ENCODE data around the gene POLA2.

POLA2 gene

DNA sequence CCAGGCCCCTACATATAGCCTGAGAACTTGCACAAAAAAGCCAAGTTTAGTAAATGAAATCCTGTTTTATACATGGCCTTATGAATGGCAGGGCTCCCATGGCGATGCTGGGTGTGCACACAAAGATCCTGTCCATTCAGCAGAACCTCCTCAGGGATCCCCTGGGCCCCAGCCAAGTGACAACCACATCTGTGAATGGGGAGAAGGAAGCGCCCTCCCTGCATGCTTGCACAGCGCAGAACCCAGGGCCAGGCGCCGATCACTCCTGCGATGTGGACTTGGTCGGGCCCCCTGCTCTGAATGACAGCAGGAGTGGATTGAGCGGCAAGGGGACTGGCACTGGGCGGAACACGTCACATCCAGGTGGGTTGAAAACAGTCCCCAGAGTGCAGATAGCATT lies 48.5 kb downstream of the POLA2 start:
- no peak overlapping the region for H4K8ac ChIP-seq (ENCODE audit: low read depth, low read length)
- H3K9ac ChIP-seq (ENCODE audit: low read length): no peak overlapping the region
- no peaks in the 10 kb centered on the region for H3K27me3 ChIP-seq (ENCODE audit: insufficient read depth, low read length)
- no peak overlapping the region for H4K91ac ChIP-seq (ENCODE audit: low read depth, low read length)
- no peak overlapping the region for H3K4me2 ChIP-seq (ENCODE audit: low read length)
- no peak overlapping the region for H2BK5ac ChIP-seq (ENCODE audit: low read depth, low read length, poor library complexity)
- no peak overlapping the region for H3K18ac ChIP-seq (ENCODE audit: low read length)
- H3K4me1 ChIP-seq (ENCODE audit: control insufficient read depth in 1 of 2, insufficient read depth in 2 of 2, low read length in 2 of 2): peaks cover 0 to 2% of the 10 kb centered on the region in 2 experiments
- no peak overlapping the region for H2BK12ac ChIP-seq (ENCODE audit: low read length)
- no peak overlapping the region for H3K14ac ChIP-seq (ENCODE audit: low read length)
- H2AK5ac ChIP-seq (ENCODE audit: low read length): no peak overlapping the region
- H3K4me3 ChIP-seq (ENCODE audit: low read depth, low read length): no peak overlapping the region
- no peak overlapping the region for H4K12ac ChIP-seq (ENCODE audit: low read depth, low read length)
- peaks cover 2% of the 10 kb centered on the region for H3K9me3 ChIP-seq (ENCODE audit: insufficient read depth, low read depth, low read length)
- peaks cover 4% of the 10 kb centered on the region for H3K79me1 ChIP-seq (ENCODE audit: low read length)
- no peak overlapping the region for H3K27ac ChIP-seq (ENCODE audit: low read depth, low read length)
- no peak for DNase-seq
- no peak overlapping the region for H2AFZ ChIP-seq (ENCODE audit: insufficient read depth, low read length, poor library complexity)
- no peak overlapping the region for H3K23ac ChIP-seq (ENCODE audit: low read length)
- no CpG with 5 or more reads among the region's 10 CpGs for WGBS (ENCODE audit: extremely low coverage, insufficient coverage, insufficient read length)
- H3K4ac ChIP-seq (ENCODE audit: low read depth, low read length): no peak overlapping the region
- no peak overlapping the region for H2BK120ac ChIP-seq (ENCODE audit: insufficient read depth, low read length, poor library complexity)
- H3K79me2 ChIP-seq (ENCODE audit: control insufficient read depth, insufficient read depth, low read length, poor library complexity): no peaks in the 10 kb centered on the region
- no peaks in the 10 kb centered on the region for H3K36me3 ChIP-seq (ENCODE audit: control insufficient read depth in 1 of 2, insufficient read depth in 2 of 2, low read length in 2 of 2)

DNA sequence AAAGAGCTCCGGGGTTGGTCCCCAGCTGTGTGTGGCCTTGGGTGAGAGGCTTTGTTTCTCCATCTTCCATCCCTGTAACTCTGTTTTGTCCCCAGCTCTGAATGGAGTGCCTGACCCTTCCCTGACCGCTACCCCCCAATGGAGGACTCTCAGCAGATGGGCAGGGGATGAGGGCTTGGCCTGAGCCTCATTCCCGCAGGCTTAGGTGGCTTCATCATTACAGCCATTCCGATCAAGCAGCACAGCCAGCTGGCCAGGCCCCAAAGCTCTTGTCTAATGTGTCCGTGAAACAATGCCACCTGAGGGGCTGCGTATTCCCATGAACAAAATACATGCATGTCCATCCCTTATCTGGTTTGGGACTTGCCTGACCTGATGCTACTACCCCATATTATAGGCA lies 49.0 kb downstream of the POLA2 start:
- Histone ChIP-seq H3K27me3 (ENCODE audit: insufficient read depth, low read length) (no peaks in the 10 kb centered on the region), H3K4ac (ENCODE audit: low read depth, low read length) (no peak overlapping the region), H3K4me1 (ENCODE audit: control insufficient read depth in 1 of 2, insufficient read depth in 2 of 2, low read length in 2 of 2) (peaks cover 1 to 2% of the 10 kb centered on the region in 2 experiments), H3K79me2 (ENCODE audit: control insufficient read depth, insufficient read depth, low read length, poor library complexity) (no peaks in the 10 kb centered on the region), H3K23ac (ENCODE audit: low read length) (no peak overlapping the region), H3K27ac (ENCODE audit: low read depth, low read length) (no peak overlapping the region), H3K36me3 (ENCODE audit: control insufficient read depth in 1 of 2, insufficient read depth in 2 of 2, low read length in 2 of 2) (no peaks in the 10 kb centered on the region), H2AFZ (ENCODE audit: insufficient read depth, low read length, poor library complexity) (no peak overlapping the region), H2AK5ac (ENCODE audit: low read length) (no peak overlapping the region), H3K79me1 (ENCODE audit: low read length) (peaks cover 6% of the 10 kb centered on the region), H3K9me3 (ENCODE audit: insufficient read depth, low read depth, low read length) (peaks cover 2% of the 10 kb centered on the region), H4K91ac (ENCODE audit: low read depth, low read length) (no peak overlapping the region), H3K4me2 (ENCODE audit: low read length) (no peak overlapping the region), H2BK12ac (ENCODE audit: low read length) (no peak overlapping the region), H4K12ac (ENCODE audit: low read depth, low read length) (no peak overlapping the region), H3K9ac (ENCODE audit: low read length) (no peak overlapping the region), H3K4me3 (ENCODE audit: low read depth, low read length) (no peak overlapping the region), H2BK120ac (ENCODE audit: insufficient read depth, low read length, poor library complexity) (no peak overlapping the region), H3K14ac (ENCODE audit: low read length) (no peak overlapping the region), H4K8ac (ENCODE audit: low read depth, low read length) (no peak overlapping the region), H2BK5ac (ENCODE audit: low read depth, low read length, poor library complexity) (no peak overlapping the region), H3K18ac (ENCODE audit: low read length) (no peak overlapping the region)
- WGBS (ENCODE audit: extremely low coverage, insufficient coverage, insufficient read length): no CpG with 5 or more reads among the region's 6 CpGs
- DNase-seq: no peak

DNA sequence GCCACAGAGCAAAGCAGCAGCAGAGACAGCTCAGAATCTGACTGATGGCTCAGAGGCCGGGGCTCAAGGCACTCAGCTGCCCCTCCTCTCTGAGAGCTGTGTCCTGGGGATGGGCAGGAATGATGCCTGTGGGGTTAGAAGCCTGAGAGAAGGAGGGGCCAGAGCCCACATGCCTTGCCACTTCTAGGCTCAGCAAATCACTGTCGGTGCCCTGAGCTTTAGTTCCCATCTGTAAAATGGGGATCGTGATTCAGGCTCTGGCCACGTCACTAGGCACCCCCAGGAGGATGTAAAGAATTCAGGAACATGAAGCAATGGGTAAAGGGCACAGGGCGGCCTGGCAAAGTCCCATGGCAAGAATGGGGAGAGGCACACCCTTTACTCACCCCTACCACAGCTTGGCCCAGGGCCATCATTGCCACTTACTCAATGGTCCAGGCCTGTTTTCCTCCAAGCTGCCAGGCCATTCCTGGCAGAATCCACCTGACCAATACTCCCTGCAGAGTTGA lies 49.5 kb downstream of the POLA2 start:
- WGBS (ENCODE audit: extremely low coverage, insufficient coverage, insufficient read length): no CpG with 5 or more reads among the region's 5 CpGs

DNA sequence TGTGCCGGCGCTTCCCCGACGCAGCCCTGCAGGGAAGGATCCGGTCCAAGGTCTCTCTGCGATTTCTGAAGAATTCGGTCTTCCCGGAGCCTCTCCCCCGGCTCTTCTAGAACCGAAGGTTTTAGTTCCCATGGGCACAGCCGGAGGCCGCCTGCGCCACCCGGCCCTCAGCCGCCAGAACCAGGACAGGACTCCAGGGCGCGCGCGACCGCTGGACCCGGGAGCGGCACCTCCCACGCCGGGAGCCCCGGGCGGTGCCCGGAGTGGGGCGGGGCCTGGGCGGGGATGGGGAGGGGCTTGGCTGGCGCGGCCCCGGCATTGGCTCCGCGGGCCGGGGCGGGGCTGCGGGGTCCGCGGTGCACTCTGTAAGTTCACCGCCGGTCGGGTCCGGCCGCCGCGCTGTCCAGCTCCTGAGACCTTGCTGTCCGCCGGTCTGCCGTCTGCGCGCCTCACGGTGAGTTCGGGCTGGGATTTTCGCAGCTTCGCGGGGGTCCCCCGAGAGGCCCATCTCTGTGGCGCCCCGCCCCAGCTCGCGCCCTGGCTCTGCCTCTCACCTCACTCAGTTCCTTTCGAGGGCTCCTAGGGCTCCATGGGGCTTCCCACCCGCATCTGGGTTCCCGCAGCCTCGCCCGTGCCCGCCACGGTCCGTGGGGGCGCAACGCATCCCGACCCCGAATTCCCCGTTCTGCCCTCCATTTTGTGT lies 52.9 kb downstream of the POLA2 start, which contains the start of gene CDC42EP2:
TSS of gene CDC42EP2 (plus strand) at position 366 of the 703 bp plus-strand sequence. CDS start 6,033 bp downstream, outside the sequence.
- Histone ChIP-seq H3K79me1 (ENCODE audit: low read length) (peaks cover 6% of the 10 kb centered on the region), H3K9me3 (ENCODE audit: insufficient read depth, low read depth, low read length) (peaks cover 2% of the 10 kb centered on the region), H4K91ac (ENCODE audit: low read depth, low read length) (peak within 1 kb of the TSS; percentile 43), H2BK12ac (ENCODE audit: low read length) (no peak within 1 kb of the TSS), H3K4me3 (ENCODE audit: low read depth, low read length) (peak within 1 kb of the TSS; percentile 84), H2BK5ac (ENCODE audit: low read depth, low read length, poor library complexity) (no peak within 1 kb of the TSS), H2AK5ac (ENCODE audit: low read length) (no peak within 1 kb of the TSS), H3K4me1 (ENCODE audit: control insufficient read depth in 1 of 2, insufficient read depth in 2 of 2, low read length in 2 of 2) (peaks cover 12 to 14% of the 10 kb centered on the region in 2 experiments), H3K23ac (ENCODE audit: low read length) (no peak within 1 kb of the TSS), H3K27ac (ENCODE audit: low read depth, low read length) (peak within 1 kb of the TSS; percentile 27), H4K12ac (ENCODE audit: low read depth, low read length) (peak within 1 kb of the TSS; percentile 56), H3K79me2 (ENCODE audit: control insufficient read depth, insufficient read depth, low read length, poor library complexity) (no peaks in the 10 kb centered on the region), H3K4ac (ENCODE audit: low read depth, low read length) (no peak within 1 kb of the TSS), H3K14ac (ENCODE audit: low read length) (peak within 1 kb of the TSS; percentile 45), H3K4me2 (ENCODE audit: low read length) (peak within 1 kb of the TSS; percentile 94), H3K9ac (ENCODE audit: low read length) (peak within 1 kb of the TSS; percentile 75), H4K8ac (ENCODE audit: low read depth, low read length) (peak within 1 kb of the TSS; percentile 32), H3K18ac (ENCODE audit: low read length) (peak within 1 kb of the TSS; percentile 49), H3K27me3 (ENCODE audit: insufficient read depth, low read length) (no peaks in the 10 kb centered on the region), H2BK120ac (ENCODE audit: insufficient read depth, low read length, poor library complexity) (peak within 1 kb of the TSS; percentile 18), H2AFZ (ENCODE audit: insufficient read depth, low read length, poor library complexity) (peak within 1 kb of the TSS; percentile 48), H3K36me3 (ENCODE audit: control insufficient read depth in 1 of 2, insufficient read depth in 2 of 2, low read length in 2 of 2) (no peaks in the 10 kb centered on the region)
- peak; percentile 83 to 91 for DNase-seq
- WGBS (ENCODE audit: extremely low coverage, insufficient coverage, insufficient read length): no CpG with 5 or more reads among the region's 74 CpGs

More for the DNA sequence above, 49.5 kb downstream of the POLA2 start:
- Histone ChIP-seq H3K4me3 (ENCODE audit: low read depth, low read length) (no peak overlapping the region), H2BK5ac (ENCODE audit: low read depth, low read length, poor library complexity) (no peak overlapping the region), H3K9ac (ENCODE audit: low read length) (no peak overlapping the region), H3K79me1 (ENCODE audit: low read length) (peaks cover 6% of the 10 kb centered on the region), H3K36me3 (ENCODE audit: control insufficient read depth in 1 of 2, insufficient read depth in 2 of 2, low read length in 2 of 2) (no peaks in the 10 kb centered on the region), H3K4ac (ENCODE audit: low read depth, low read length) (no peak overlapping the region), H3K23ac (ENCODE audit: low read length) (no peak overlapping the region), H2BK12ac (ENCODE audit: low read length) (no peak overlapping the region), H3K4me2 (ENCODE audit: low read length) (no peak overlapping the region), H2BK120ac (ENCODE audit: insufficient read depth, low read length, poor library complexity) (no peak overlapping the region), H3K4me1 (ENCODE audit: control insufficient read depth in 1 of 2, insufficient read depth in 2 of 2, low read length in 2 of 2) (peaks cover 6% of the 10 kb centered on the region in 2 experiments), H3K14ac (ENCODE audit: low read length) (no peak overlapping the region), H3K9me3 (ENCODE audit: insufficient read depth, low read depth, low read length) (peaks cover 2% of the 10 kb centered on the region), H4K91ac (ENCODE audit: low read depth, low read length) (no peak overlapping the region), H4K12ac (ENCODE audit: low read depth, low read length) (no peak overlapping the region), H3K27ac (ENCODE audit: low read depth, low read length) (no peak overlapping the region), H2AK5ac (ENCODE audit: low read length) (no peak overlapping the region), H3K27me3 (ENCODE audit: insufficient read depth, low read length) (no peaks in the 10 kb centered on the region), H3K18ac (ENCODE audit: low read length) (no peak overlapping the region), H4K8ac (ENCODE audit: low read depth, low read length) (no peak overlapping the region), H3K79me2 (ENCODE audit: control insufficient read depth, insufficient read depth, low read length, poor library complexity) (no peaks in the 10 kb centered on the region), H2AFZ (ENCODE audit: insufficient read depth, low read length, poor library complexity) (no peak overlapping the region)
- DNase-seq: no peak
